Measurements from ENCODE around the gene NUP188. TPM values are rescaled to one million over a fixed set of nuclear protein-coding genes. Genes with fewer than 3 reads are reported as not detected.

Gene NUP188
- total RNA-seq, 1 donor from 2014 or later = 49.6 TPM

- H3K27ac ChIP-seq = no peak overlapping the region
These were observed 60.4 kb downstream of the NUP188 start for GRCh38 chr9:129007766-129008468.

GRCh38 chr9:129008469-129008965 is 61.0 kb downstream of the NUP188 start:
- no peaks in the 10 kb centered on the region for H3K27me3 ChIP-seq
- H3K27ac ChIP-seq = no peak overlapping the region
- ATAC-seq (no peak), DNase-seq (peak; percentile 62)
- peaks cover 70% of the 10 kb centered on the region for H3K36me3 ChIP-seq
- H3K4me1 ChIP-seq = no peaks in the 10 kb centered on the region
- intact Hi-C loops (cut with DNase I) = no loop called here
- no peaks in the 10 kb centered on the region for H3K9me3 ChIP-seq
- H3K4me3 ChIP-seq = no peak overlapping the region
- no peak for TF ChIP-seq CTCF (IDR thresholded peaks at IDR 0.05)

More at GRCh38 chr9:129007766-129008468, 60.4 kb downstream of the NUP188 start:
- TF ChIP-seq CTCF (IDR thresholded peaks at IDR 0.05) = no peak
- no peaks in the 10 kb centered on the region for H3K27me3 ChIP-seq
- H3K4me1 ChIP-seq = no peaks in the 10 kb centered on the region
- intact Hi-C loops (cut with DNase I) = no loop called here
- no peaks in the 10 kb centered on the region for H3K9me3 ChIP-seq
- no peak overlapping the region for H3K4me3 ChIP-seq
- ATAC-seq (no peak), DNase-seq (peak; percentile 56)
- peaks cover 72% of the 10 kb centered on the region for H3K36me3 ChIP-seq

- Histone ChIP-seq H3K4me1 (no peaks in the 10 kb centered on the region), H3K27ac (no peak overlapping the region), H3K9me3 (no peaks in the 10 kb centered on the region), H3K36me3 (peaks cover 75% of the 10 kb centered on the region), H3K4me3 (no peak overlapping the region), H3K27me3 (no peaks in the 10 kb centered on the region)
- no peak for TF ChIP-seq CTCF (IDR thresholded peaks at IDR 0.05)
- intact Hi-C loops (cut with DNase I) = no loop called here
- ATAC-seq = no peak
- DNase-seq = peak; percentile 63
These were observed 61.6 kb downstream of the NUP188 start for GRCh38 chr9:129008986-129009583.

DNA sequence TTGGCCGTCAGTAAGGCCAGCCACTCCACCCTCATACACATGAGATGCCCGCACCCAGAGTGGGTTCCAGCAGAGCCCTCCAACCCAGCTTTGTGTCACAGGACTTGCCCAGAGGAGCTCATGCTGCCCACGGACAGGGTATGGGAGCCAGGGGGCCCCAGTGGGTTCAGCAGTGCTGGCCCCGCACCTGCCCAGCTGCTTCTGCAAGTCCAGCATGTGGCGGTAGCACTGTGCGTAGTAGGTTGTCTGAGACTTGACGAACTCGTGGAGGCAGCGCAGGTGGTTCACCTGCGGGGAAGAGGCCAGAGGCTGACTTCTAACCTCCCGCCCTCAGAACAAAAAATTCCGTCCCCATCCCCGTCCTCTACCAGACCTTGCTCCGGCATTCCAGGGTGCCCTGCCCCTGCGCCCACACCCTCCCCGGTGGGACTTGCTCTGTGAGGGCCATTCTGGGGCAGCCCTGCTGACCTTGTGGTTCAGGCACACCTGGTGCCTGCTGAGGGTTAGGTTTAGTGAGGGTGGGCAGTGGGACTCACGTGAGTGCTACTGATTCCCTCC is 62.2 kb downstream of the NUP188 start:
- no peaks in the 10 kb centered on the region for H3K4me1 ChIP-seq
- H3K27me3 ChIP-seq = no peaks in the 10 kb centered on the region
- intact Hi-C loops (cut with DNase I) = no loop called here
- H3K27ac ChIP-seq = no peak overlapping the region
- no peaks in the 10 kb centered on the region for H3K9me3 ChIP-seq
- TF ChIP-seq CTCF (IDR thresholded peaks at IDR 0.05) = no peak
- ATAC-seq = no peak
- no peak overlapping the region for H3K4me3 ChIP-seq
- peak; percentile 60 for DNase-seq
- H3K36me3 ChIP-seq = peaks cover 81% of the 10 kb centered on the region

GRCh38 chr9:129010267-129010975 is 62.9 kb downstream of the NUP188 start:
- Histone ChIP-seq H3K4me1 (no peaks in the 10 kb centered on the region), H3K27ac (no peak overlapping the region), H3K36me3 (peaks cover 82% of the 10 kb centered on the region), H3K9me3 (no peaks in the 10 kb centered on the region), H3K4me3 (no peak overlapping the region), H3K27me3 (no peaks in the 10 kb centered on the region)
- no peak for TF ChIP-seq CTCF (IDR thresholded peaks at IDR 0.05)
- peak; percentile 52 for DNase-seq
- ATAC-seq = no peak
- intact Hi-C loops (cut with DNase I) = no loop called here
